Testis (tissue), 3 donors: ENCODE results near the gene TMEM234. TPM values are rescaled to one million over a fixed set of nuclear protein-coding genes. Genes with fewer than 3 reads are reported as not detected.
A peak's percentile ranks its signal among the peaks of the same experiment; 100 is the strongest.

Experiments used
- DNase-seq: peaks from one replicate; pipeline ENCODE4 v3.0.0-alpha.2; 2019
- H3K27ac ChIP-seq, 2 donors: fragments of 200-600 bp; sonication (generic); one replicate each; pipeline ENCODE4 v1.5.1; 2019
- H3K27me3 ChIP-seq: fragments of 200-600 bp; sonication (generic); one replicate; pipeline ENCODE4 v1.5.1; 2019
- H3K36me3 ChIP-seq: fragments of 200-600 bp; sonication (generic); one replicate; pipeline ENCODE4 v1.5.1; 2017; ENCODE audit warnings: low read depth; ENCODE audit errors: missing control alignments
- H3K4me1 ChIP-seq: fragments of 200-600 bp; sonication (generic); one replicate; pipeline ENCODE4 v1.5.1; 2019
- H3K4me3 ChIP-seq, 2 donors: fragments of 200-600 bp; sonication (generic); one replicate each; pipeline ENCODE4 v1.5.1; 2017 to 2019
- H3K9me3 ChIP-seq: fragments of 200-600 bp; sonication (generic); one replicate; pipeline ENCODE4 v1.5.1; 2017
- POLR2A ChIP-seq: fragments of 450-650 bp; IDR thresholded peaks from one replicate; pipeline ENCODE4 v1.6.1; 2017; ENCODE audit warnings: antibody characterized with exemption, mild to moderate bottlenecking, moderate library complexity
- WGBS, 2 donors: methylation state at CpG; one replicate each; pipeline ENCODE4 v1.1.5; 2018; 5-methylcytosine and 5-hydroxymethylcytosine counted together
- intact Hi-C: fragments of 100-400 bp; cut with DNase I; formaldehyde crosslinking; loops from one replicate; pipeline ENCODE4 v1.15.1; 2023; ENCODE audit warnings: low total_unique reads
- polyA plus RNA-seq: library from polyadenylated mRNA; stranded (reverse); fragments of 350-450 nt; fragmentation: Illumina TruSeq; extraction: RNeasy Lipid Tissue Mini Kit (QIAGEN cat#74804); gene quantifications from one replicate; pipeline ENCODE4 v1.2.3, GENCODE V29; 2014; ENCODE audit warnings: low read depth, low replicate concordance; ENCODE audit not compliant: insufficient read depth
- total RNA-seq, 2 donors: library from RNA; depleted of rRNA; stranded (reverse); fragments of >200 nt; gene quantifications; one replicate each; pipeline ENCODE4 v1.2.3, GENCODE V29; 2016
- TF ChIP-seq, protein P1 (sequence below), 3 experiments: fragments of 450-650 bp in 2 of 3; fragments of 200-600 bp in 1 of 3; sonication (generic) in 1 of 3; IDR thresholded peaks; one replicate each; pipeline ENCODE4 v1.5.1; 2016 to 2019; ENCODE audit warnings: antibody characterized with exemption in 3 of 3, mild to moderate bottlenecking in 2 of 3, moderate library complexity in 1 of 3

The TMEM234 gene
- total and polyA plus RNA-seq, 3 donors from 2014 or later = 31.8 to 58.3 (median 35.9) TPM

DNA sequence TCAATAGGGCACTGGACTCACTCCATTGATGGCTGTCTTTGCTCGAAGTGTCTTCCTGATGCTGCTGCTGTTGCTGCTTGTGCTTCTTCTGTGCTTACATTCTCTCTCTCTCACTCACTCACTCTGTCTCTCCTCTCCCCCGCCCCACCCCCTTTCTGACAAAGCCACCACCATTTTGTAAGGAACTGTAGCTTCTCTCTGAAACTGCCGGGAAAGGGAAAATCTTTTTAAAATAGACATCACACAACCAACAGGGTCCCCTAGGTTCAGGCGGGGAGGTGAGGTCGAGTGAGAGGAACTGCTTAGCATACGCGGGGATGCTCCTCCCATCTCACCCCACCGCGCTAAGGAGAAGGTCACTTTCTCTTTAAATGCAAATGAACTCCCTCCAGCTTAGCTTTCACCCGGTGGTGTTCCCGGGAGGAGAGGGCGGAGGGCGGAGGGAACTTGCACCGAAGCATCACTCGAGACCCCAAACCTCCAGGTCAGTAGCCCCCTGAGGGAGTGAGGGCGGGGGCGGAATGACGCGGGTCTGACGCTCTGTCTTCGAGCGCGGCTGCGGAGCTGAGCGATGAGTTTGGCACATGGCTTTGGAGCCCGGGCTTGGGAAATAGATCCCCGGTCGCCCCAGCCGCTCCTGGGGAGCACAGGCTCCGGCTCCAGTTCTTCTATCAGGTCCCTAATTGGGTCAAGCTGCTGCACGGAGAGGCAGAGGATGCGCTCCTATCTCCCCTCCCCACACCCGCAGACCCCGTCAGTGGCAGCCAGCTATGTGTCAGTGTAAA is 21.7 kb downstream of the TMEM234 start, which contains the start of gene CCDC28B:
TSS of gene CCDC28B (plus strand) at position 370 of the 785 bp plus-strand sequence. CDS start 1,341 bp downstream, outside the sequence.
- peak; percentile 73 for DNase-seq
- Histone ChIP-seq H3K27me3 (no peaks in the 10 kb centered on the region), H3K4me1 (peaks cover 44% of the 10 kb centered on the region), H3K27ac (peak within 1 kb of the TSS; percentile 71 to 94), H3K9me3 (no peaks in the 10 kb centered on the region), H3K4me3 (peak within 1 kb of the TSS; percentile 63 to 68), H3K36me3 (no peaks in the 10 kb centered on the region)
- WGBS, 2 donors = 0 to 1% methylated on average over 13 to 34 of the region's 34 CpGs
- intact Hi-C loops = no loop called here
- TF ChIP-seq, protein P1, sequence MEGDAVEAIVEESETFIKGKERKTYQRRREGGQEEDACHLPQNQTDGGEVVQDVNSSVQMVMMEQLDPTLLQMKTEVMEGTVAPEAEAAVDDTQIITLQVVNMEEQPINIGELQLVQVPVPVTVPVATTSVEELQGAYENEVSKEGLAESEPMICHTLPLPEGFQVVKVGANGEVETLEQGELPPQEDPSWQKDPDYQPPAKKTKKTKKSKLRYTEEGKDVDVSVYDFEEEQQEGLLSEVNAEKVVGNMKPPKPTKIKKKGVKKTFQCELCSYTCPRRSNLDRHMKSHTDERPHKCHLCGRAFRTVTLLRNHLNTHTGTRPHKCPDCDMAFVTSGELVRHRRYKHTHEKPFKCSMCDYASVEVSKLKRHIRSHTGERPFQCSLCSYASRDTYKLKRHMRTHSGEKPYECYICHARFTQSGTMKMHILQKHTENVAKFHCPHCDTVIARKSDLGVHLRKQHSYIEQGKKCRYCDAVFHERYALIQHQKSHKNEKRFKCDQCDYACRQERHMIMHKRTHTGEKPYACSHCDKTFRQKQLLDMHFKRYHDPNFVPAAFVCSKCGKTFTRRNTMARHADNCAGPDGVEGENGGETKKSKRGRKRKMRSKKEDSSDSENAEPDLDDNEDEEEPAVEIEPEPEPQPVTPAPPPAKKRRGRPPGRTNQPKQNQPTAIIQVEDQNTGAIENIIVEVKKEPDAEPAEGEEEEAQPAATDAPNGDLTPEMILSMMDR (IDR thresholded peaks at IDR 0.05) = no peak

DNA sequence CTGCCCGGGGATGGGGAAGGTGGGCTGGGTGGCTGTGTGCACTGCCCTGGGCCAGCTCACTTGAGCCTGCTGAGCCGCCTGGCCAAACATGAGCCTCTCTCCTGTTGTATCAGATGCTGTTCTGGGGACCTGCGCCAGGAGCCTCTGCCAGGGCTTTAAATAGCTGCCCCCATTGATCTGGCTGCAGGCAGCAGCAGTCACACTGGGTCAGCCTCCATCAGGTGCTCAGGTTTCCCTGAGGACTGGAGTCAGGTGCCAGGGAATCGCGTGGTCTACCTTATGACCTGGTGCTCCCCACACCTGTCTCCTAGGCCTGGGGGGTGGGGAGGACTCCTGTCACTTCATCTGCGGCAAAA is 22.5 kb downstream of the TMEM234 start:
- Histone ChIP-seq H3K4me3 (no peak overlapping the region), H3K36me3 (no peaks in the 10 kb centered on the region), H3K27me3 (no peaks in the 10 kb centered on the region), H3K27ac (peak overlapping the region; percentile 71 to 94), H3K9me3 (no peaks in the 10 kb centered on the region), H3K4me1 (peaks cover 40% of the 10 kb centered on the region)
- TF ChIP-seq POLR2A = no peak
- TF ChIP-seq, protein P1 (IDR thresholded peaks at IDR 0.05) = no peak
- intact Hi-C loops = no loop called here
- DNase-seq = peak; percentile 78
- 40 to 41% methylated on average over 1 to 6 of the region's 6 CpGs for WGBS, 2 donors

- H3K4me1 ChIP-seq = peaks cover 36% of the 10 kb centered on the region
- no peaks in the 10 kb centered on the region for H3K36me3 ChIP-seq
- DNase-seq = no peak
- intact Hi-C loops = no loop called here
- H3K4me3 ChIP-seq = no peak overlapping the region
- H3K9me3 ChIP-seq = no peaks in the 10 kb centered on the region
- TF ChIP-seq, protein P1 (IDR thresholded peaks at IDR 0.05) = no peak
- no peak for TF ChIP-seq POLR2A
- H3K27ac ChIP-seq = peak overlapping the region; percentile 71 to 94
- WGBS, 2 donors = 71 to 80% methylated on average over 1 to 4 of the region's 4 CpGs
- H3K27me3 ChIP-seq = no peaks in the 10 kb centered on the region
Observed at GRCh38 chr1:32199043-32199716, 23.0 kb downstream of the TMEM234 start.

DNA sequence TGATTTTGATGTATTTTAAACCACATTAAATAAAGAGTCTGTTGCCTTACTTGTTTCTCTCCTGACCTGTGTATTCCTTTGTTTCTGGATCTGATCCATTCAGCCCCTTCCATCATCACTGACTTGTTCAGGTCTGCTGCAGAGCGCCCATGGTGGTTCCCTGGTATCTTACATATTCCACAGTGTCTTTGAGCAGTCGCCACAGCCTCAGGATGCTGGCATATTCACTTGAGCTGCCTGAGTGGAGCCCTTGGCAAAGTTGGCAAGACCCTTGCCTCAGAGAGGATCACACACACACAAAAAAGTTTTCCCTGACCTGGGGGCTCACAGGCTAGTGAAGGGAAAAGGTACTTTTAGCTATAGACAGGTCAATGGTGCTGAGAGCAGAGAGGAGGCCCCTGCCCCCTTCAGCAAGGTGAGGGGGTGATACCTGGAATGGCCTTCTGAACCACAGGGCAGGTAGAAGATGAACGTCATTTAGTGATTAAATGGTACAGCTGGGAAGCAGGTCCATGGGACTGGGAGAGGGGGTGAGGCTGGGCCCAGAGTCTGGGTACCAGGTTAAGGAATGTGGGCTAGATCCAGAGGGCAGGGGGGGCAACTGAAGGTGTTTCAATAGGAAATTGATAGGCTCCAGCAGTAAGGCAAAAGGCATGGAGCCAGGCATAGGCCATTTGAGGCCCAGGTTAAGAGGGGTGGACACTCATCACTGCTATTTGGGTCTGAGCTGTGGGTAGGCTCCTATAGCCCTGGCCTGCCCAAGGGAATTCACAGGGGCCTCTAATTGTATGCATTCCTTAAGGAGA is 23.7 kb downstream of the TMEM234 start:
- H3K27ac ChIP-seq = no peak overlapping the region
- 78 to 86% methylated on average over 3 of the region's 3 CpGs for WGBS, 2 donors

More for the DNA sequence above, 23.7 kb downstream of the TMEM234 start:
- TF ChIP-seq, protein P1 (IDR thresholded peaks at IDR 0.05) = no peak
- TF ChIP-seq POLR2A = no peak
- Histone ChIP-seq H3K4me1 (peaks cover 29% of the 10 kb centered on the region), H3K9me3 (no peaks in the 10 kb centered on the region), H3K36me3 (no peaks in the 10 kb centered on the region), H3K27me3 (no peaks in the 10 kb centered on the region), H3K4me3 (no peak overlapping the region)
- intact Hi-C loops = no loop called here
- no peak for DNase-seq
